IMR-90 (cell line): ENCODE results near the gene CDKN3. TPM values are rescaled to one million over a fixed set of nuclear protein-coding genes. Genes with fewer than 3 reads are reported as not detected.
"Not testable (repeated sequence)": the region's sequence is repeated elsewhere in the genome, so short reads cannot be mapped to it uniquely, and the experiment has no call there.

Experiments used
- ATAC-seq: fragments of 200-7000 bp; cut with Tn5 transposase; 2 replicates; pipeline ENCODE4 v1.9.1; 2020; ENCODE audit warnings: low read depth, mild to moderate bottlenecking, moderate library complexity
- BruUV-seq: library from RNA; stranded (reverse); fragments of 400-500 nt; replicated peaks from 2 replicates; lab custom pipeline; 2021; lab: Mats Ljungman, UMichigan
- CTCF ChIA-PET: fragments of 300-600 bp; formaldehyde crosslinking; extraction: SDS; loops from one replicate; lab custom pipeline; 2021; ENCODE audit warnings: antibody characterized with exemption; lab: Yijun Ruan, JAX
- POLR2A ChIA-PET: fragments of 300-600 bp; sonication (Branson Sonifier 250); formaldehyde crosslinking; loops from one replicate; lab custom pipeline; 2022; ENCODE audit warnings: antibody characterized with exemption; ENCODE audit not compliant: unreplicated experiment; lab: Charles Lee
- DNase-seq: peaks from one replicate; pipeline ENCODE4 v3.0.0; 2013
- H2AFZ ChIP-seq: replicated peaks from 2 replicates; pipeline ENCODE3; 2013; ENCODE audit warnings: low read length, mild to moderate bottlenecking; ENCODE audit not compliant: poor library complexity
- H2AK5ac ChIP-seq: 2 replicates; pipeline ENCODE4 v1.6.1; 2013; ENCODE audit warnings: low read depth, low read length, inconsistent platforms
- H2AK9ac ChIP-seq: replicated peaks from 2 replicates; pipeline ENCODE3; 2013; ENCODE audit warnings: mild to moderate bottlenecking, low read depth, low read length, moderate library complexity; ENCODE audit not compliant: poor library complexity
- H2BK120ac ChIP-seq: 2 replicates; pipeline ENCODE4 v1.6.1; 2013; ENCODE audit warnings: low read depth, low read length, inconsistent platforms
- H2BK15ac ChIP-seq: 3 replicates; pipeline ENCODE4 v1.6.1; 2013; ENCODE audit warnings: low read depth, low read length, inconsistent platforms
- H2BK20ac ChIP-seq: 2 replicates; pipeline ENCODE4 v1.6.1; 2013; ENCODE audit warnings: low read depth, mild to moderate bottlenecking, inconsistent platforms, low read length, moderate library complexity
- H2BK5ac ChIP-seq: 2 replicates; pipeline ENCODE4 v1.6.1; 2013; ENCODE audit warnings: mild to moderate bottlenecking, low read depth, low read length, inconsistent platforms; ENCODE audit not compliant: poor library complexity, severe bottlenecking
- H3K14ac ChIP-seq: replicated peaks from 2 replicates; pipeline ENCODE4 v1.6.1; 2013; ENCODE audit warnings: low read depth, low read length, inconsistent platforms
- H3K18ac ChIP-seq: 2 replicates; pipeline ENCODE4 v1.6.1; 2013; ENCODE audit warnings: low read depth, low read length, control low read depth
- H3K23ac ChIP-seq: 2 replicates; pipeline ENCODE4 v1.6.1; 2013; ENCODE audit warnings: low read depth, low read length, inconsistent platforms
- H3K27ac ChIP-seq: 2 replicates; pipeline ENCODE4 v1.5.1; 2013; ENCODE audit warnings: mild to moderate bottlenecking, control low read depth, low read length; ENCODE audit not compliant: insufficient read depth
- H3K27me3 ChIP-seq: 2 replicates; pipeline ENCODE4 v1.6.1; 2013; ENCODE audit warnings: low read length; ENCODE audit not compliant: control insufficient read depth, insufficient read depth
- H3K36me3 ChIP-seq: 2 replicates; pipeline ENCODE4 v1.6.1; 2013; ENCODE audit warnings: low read length, mixed read lengths; ENCODE audit not compliant: control insufficient read depth, insufficient read depth
- H3K4ac ChIP-seq: 2 replicates; pipeline ENCODE4 v1.6.1; 2013; ENCODE audit warnings: low read depth, low read length, inconsistent platforms
- H3K4me1 ChIP-seq: 2 replicates; pipeline ENCODE4 v1.6.1; 2013; ENCODE audit warnings: low read length, mixed read lengths; ENCODE audit not compliant: control insufficient read depth, insufficient read depth
- H3K4me2 ChIP-seq: 2 replicates; pipeline ENCODE4 v1.6.1; 2013; ENCODE audit warnings: low read depth, mild to moderate bottlenecking, control low read depth, low read length, moderate library complexity
- H3K4me3 ChIP-seq: 2 replicates; pipeline ENCODE4 v1.5.1; 2013; ENCODE audit warnings: low read depth, mild to moderate bottlenecking, control low read depth, low read length, moderate library complexity; ENCODE audit not compliant: insufficient read depth
- H3K56ac ChIP-seq: 2 replicates; pipeline ENCODE4 v1.6.1; 2013; ENCODE audit warnings: low read length, inconsistent platforms; ENCODE audit not compliant: insufficient read depth; ENCODE audit errors: extremely low read depth
- H3K79me1 ChIP-seq, 2 experiments: 2 replicates each; pipeline ENCODE4 v1.6.1; 2013; ENCODE audit warnings: low read length in 2 of 2, inconsistent platforms in 1 of 2, low read depth in 1 of 2
- H3K9ac ChIP-seq: 2 replicates; pipeline ENCODE4 v1.6.1; 2013; ENCODE audit warnings: low read depth, low read length, control low read depth
- H3K9me1 ChIP-seq: 2 replicates; pipeline ENCODE4 v1.6.1; 2013; ENCODE audit warnings: low read length, inconsistent platforms; ENCODE audit not compliant: insufficient read depth
- H3K9me3 ChIP-seq: 2 replicates; pipeline ENCODE4 v1.6.1; 2013; ENCODE audit warnings: low read length; ENCODE audit not compliant: control insufficient read depth, insufficient read depth
- H4K20me1 ChIP-seq: 2 replicates; pipeline ENCODE4 v1.6.1; 2013; ENCODE audit warnings: low read length, inconsistent platforms; ENCODE audit not compliant: insufficient read depth
- H4K5ac ChIP-seq: 2 replicates; pipeline ENCODE4 v1.6.1; 2013; ENCODE audit warnings: mild to moderate bottlenecking, low read depth, low read length, control low read depth
- H4K8ac ChIP-seq, 2 experiments: 2 replicates each; pipeline ENCODE4 v1.6.1; 2013; ENCODE audit warnings: low read depth in 2 of 2, low read length in 2 of 2, control low read depth in 1 of 2, inconsistent platforms in 1 of 2
- H4K91ac ChIP-seq: 2 replicates; pipeline ENCODE4 v1.6.1; 2013; ENCODE audit warnings: low read depth, low read length, inconsistent platforms; ENCODE audit not compliant: insufficient read depth
- WGBS, 2 experiments: methylation state at CpG; one replicate each; pipeline versions ENCODE4 v1.1.5 to v1.1.7; 2013; ENCODE audit warnings: missing lambda C conversion rate in 2 of 2; ENCODE audit not compliant: insufficient read length in 1 of 2; ENCODE audit errors: extremely low coverage in 2 of 2; 5-methylcytosine and 5-hydroxymethylcytosine counted together
- dilution Hi-C: fragments of 300-500 bp; cut with HindIII; formaldehyde crosslinking; loops from one replicate; pipeline ENCODE4 v1.14.3; 2018; ENCODE audit warnings: low sequenced_read_pairs; ENCODE audit not compliant: unreplicated experiment
- in situ Hi-C: fragments of 300-500 bp; cut with MboI; formaldehyde crosslinking; loops from 3 replicates; pipeline ENCODE4 v1.14.3; 2019; ENCODE audit warnings: low sequenced_read_pairs, inconsistent platforms, mixed read lengths
- intact Hi-C: fragments of 100-400 bp; cut with micrococcal nuclease; formaldehyde crosslinking; loops from 2 replicates; pipeline ENCODE4 v1.10.0; 2022
- polyA plus RNA-seq, 3 experiments: library from polyadenylated mRNA; depleted of rRNA; stranded (reverse); fragments of >200 nt; gene quantifications; 2 replicates each; pipeline ENCODE4 v1.2.3, GENCODE V29; 2012; ENCODE audit warnings: low replicate concordance in 1 of 3
- total RNA-seq: library from RNA; depleted of rRNA; stranded (reverse); fragments of >200 nt; gene quantifications from 2 replicates; pipeline ENCODE4 v1.2.3, GENCODE V29; 2012

The CDKN3 gene
- total and polyA plus RNA-seq, 2 of the 4 experiments (the other 2 are of a cell fraction): 38.9 to 48.9 TPM

GRCh38 chr14:54378893-54379292 lies 17.9 kb upstream of the CDKN3 start:
- H3K23ac ChIP-seq, in situ Hi-C loops, H4K91ac ChIP-seq, BruUV-seq, H4K8ac ChIP-seq, H2BK15ac ChIP-seq, DNase-seq, H3K4me2 ChIP-seq, H2AK5ac ChIP-seq, H4K5ac ChIP-seq, H3K27ac ChIP-seq, H3K4me1 ChIP-seq, H3K18ac ChIP-seq, CTCF ChIA-PET, H3K56ac ChIP-seq, H3K9me1 ChIP-seq, POLR2A ChIA-PET, dilution Hi-C loops, H2AFZ ChIP-seq, H3K9ac ChIP-seq, H2BK120ac ChIP-seq, H2BK20ac ChIP-seq, H2AK9ac ChIP-seq, H3K79me1 ChIP-seq, H3K36me3 ChIP-seq, H3K4ac ChIP-seq, H3K9me3 ChIP-seq, H4K20me1 ChIP-seq, intact Hi-C loops, H2BK5ac ChIP-seq, H3K14ac ChIP-seq, ATAC-seq, H3K4me3 ChIP-seq: not testable (repeated sequence)
- 40% methylated on average over 2 of the region's 5 CpGs; no CpG with 5 or more reads in 1 of the 2 experiments for WGBS, 2 experiments
- H3K27me3 ChIP-seq: peaks cover 24% of the 10 kb centered on the region

DNA sequence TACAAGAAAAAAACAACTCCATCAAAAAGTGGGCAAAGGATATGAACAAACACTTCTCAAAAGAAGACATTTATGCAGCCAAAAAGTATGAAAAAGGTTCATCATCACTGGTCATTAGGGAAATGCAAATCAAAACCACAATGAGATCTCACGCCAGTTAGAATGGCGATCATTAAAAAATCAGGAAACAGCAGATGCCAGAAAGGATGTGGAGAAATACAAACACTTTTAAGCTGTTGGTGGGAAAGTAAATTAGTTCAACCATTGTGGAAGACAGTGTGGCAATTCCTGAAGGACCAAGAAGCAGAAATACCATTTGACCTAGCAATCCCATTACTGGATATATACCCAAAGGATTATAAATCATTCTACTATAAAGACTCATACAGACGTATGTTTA lies 16.2 kb upstream of the CDKN3 start:
- H4K8ac ChIP-seq, H3K9ac ChIP-seq, H3K27ac ChIP-seq, intact Hi-C loops, H3K4me3 ChIP-seq, H3K56ac ChIP-seq, H2AK9ac ChIP-seq, H2AFZ ChIP-seq, DNase-seq, CTCF ChIA-PET, H3K18ac ChIP-seq, H4K20me1 ChIP-seq, H4K5ac ChIP-seq, H2BK120ac ChIP-seq, H3K14ac ChIP-seq, H3K4me2 ChIP-seq, H3K4me1 ChIP-seq, H3K9me3 ChIP-seq, H3K79me1 ChIP-seq, BruUV-seq, H2BK5ac ChIP-seq, ATAC-seq, H3K36me3 ChIP-seq, in situ Hi-C loops, H4K91ac ChIP-seq, POLR2A ChIA-PET, H3K23ac ChIP-seq, H2BK20ac ChIP-seq, dilution Hi-C loops, H3K4ac ChIP-seq, H2AK5ac ChIP-seq, H2BK15ac ChIP-seq, H3K9me1 ChIP-seq: not testable (repeated sequence)
- H3K27me3 ChIP-seq: peaks cover 28% of the 10 kb centered on the region
- 100% methylated on average over 1 of the region's 3 CpGs; no CpG with 5 or more reads in 1 of the 2 experiments for WGBS, 2 experiments
